HepG2 (cell line): ENCODE measurements around the gene ACP1. TPM values are rescaled to one million over a fixed set of nuclear protein-coding genes. Genes with fewer than 3 reads are reported as not detected.

Experiments used
- AKAP8 ChIP-seq: sonication (generic); formaldehyde crosslinking; IDR thresholded peaks from 2 replicates; pipeline ENCODE4 v1.5.1; 2020; ENCODE audit warnings: mild to moderate bottlenecking, missing genetic modification reagents
- ARNTL ChIP-seq: sonication (generic); formaldehyde crosslinking; IDR thresholded peaks from 2 replicates; pipeline ENCODE4 v1.4.0; 2020; ENCODE audit warnings: mild to moderate bottlenecking, missing genetic modification reagents
- CCDC6 ChIP-seq: sonication (generic); formaldehyde crosslinking; IDR thresholded peaks from 2 replicates; pipeline ENCODE4 v1.8.1; 2022; ENCODE audit warnings: mild to moderate bottlenecking, missing genetic modification reagents, moderate library complexity
- EP300 ChIP-seq, 3 experiments: sonication (generic) in 1 of 3; formaldehyde crosslinking in 1 of 3; IDR thresholded peaks; 2 replicates each; pipeline versions ENCODE4 v1.5.1 to v1.6.1; 2011 to 2020; ENCODE audit warnings: low read depth in 2 of 3, low read length in 2 of 3, borderline replicate concordance in 1 of 3, improper control_type of control experiment in 1 of 3, mild to moderate bottlenecking in 1 of 3, missing genetic modification reagents in 1 of 3, moderate library complexity in 1 of 3
- FOXO1 ChIP-seq: sonication (generic); formaldehyde crosslinking; IDR thresholded peaks from 2 replicates; pipeline ENCODE4 v1.4.0; 2020; ENCODE audit warnings: missing genetic modification reagents
- JARID2 ChIP-seq: sonication (generic); formaldehyde crosslinking; IDR thresholded peaks from 2 replicates; pipeline ENCODE4 v1.8.1; 2023; ENCODE audit warnings: missing genetic modification reagents, inconsistent platforms; ENCODE audit not compliant: insufficient replicate concordance
- MXD4 ChIP-seq: IDR thresholded peaks from 2 replicates; pipeline ENCODE4 v1.6.1; 2016; ENCODE audit warnings: mild to moderate bottlenecking, missing biosample characterization, missing genetic modification reagents
- NFKBIZ ChIP-seq: IDR thresholded peaks from 2 replicates; pipeline ENCODE4 v1.6.1; 2018; ENCODE audit warnings: missing genetic modification reagents, missing compliant biosample characterization
- RBM22 ChIP-seq: fragments of 200-400 bp; formaldehyde crosslinking; optimal IDR thresholded peaks from 2 replicates; pipeline ENCODE3; 2017; ENCODE audit warnings: mild to moderate bottlenecking, low read length, moderate library complexity
- SKIL ChIP-seq: sonication (generic); formaldehyde crosslinking; IDR thresholded peaks from 2 replicates; pipeline ENCODE4 v1.8.0; 2022; ENCODE audit warnings: missing genetic modification reagents, mild to moderate bottlenecking, moderate library complexity, borderline replicate concordance
- SMAD9 ChIP-seq: sonication (generic); formaldehyde crosslinking; IDR thresholded peaks from 2 replicates; pipeline ENCODE4 v1.5.1; 2020; ENCODE audit warnings: mild to moderate bottlenecking, missing genetic modification reagents
- STAG1 ChIP-seq: sonication (generic); formaldehyde crosslinking; IDR thresholded peaks from 2 replicates; pipeline ENCODE4 v1.4.0; 2020; ENCODE audit warnings: missing genetic modification reagents
- ZBTB44 ChIP-seq: sonication (generic); formaldehyde crosslinking; IDR thresholded peaks from 2 replicates; pipeline ENCODE4 v1.4.0; 2020; ENCODE audit warnings: missing genetic modification reagents
- ZNF20 ChIP-seq: sonication (generic); formaldehyde crosslinking; IDR thresholded peaks from 2 replicates; pipeline ENCODE4 v1.4.0; 2020; ENCODE audit warnings: mild to moderate bottlenecking, moderate library complexity, missing genetic modification reagents
- ZNF414 ChIP-seq: sonication (generic); formaldehyde crosslinking; IDR thresholded peaks from 2 replicates; pipeline ENCODE4 v1.5.0; 2020; ENCODE audit warnings: missing genetic modification reagents
- ZNF646 ChIP-seq: sonication (generic); formaldehyde crosslinking; IDR thresholded peaks from 2 replicates; pipeline ENCODE4 v1.9.0; 2021; ENCODE audit warnings: mild to moderate bottlenecking, missing genetic modification reagents
- ZNF672 ChIP-seq: sonication (generic); formaldehyde crosslinking; IDR thresholded peaks from 2 replicates; pipeline ENCODE4 v1.8.1; 2022; ENCODE audit warnings: missing genetic modification reagents
- ZNF703 ChIP-seq: sonication (generic); formaldehyde crosslinking; IDR thresholded peaks from 2 replicates; pipeline ENCODE4 v1.5.1; 2020; ENCODE audit warnings: missing genetic modification reagents, mild to moderate bottlenecking, moderate library complexity, borderline replicate concordance
- ZNF724P ChIP-seq: sonication (generic); formaldehyde crosslinking; IDR thresholded peaks from 2 replicates; pipeline ENCODE4 v1.8.0; 2022; ENCODE audit warnings: missing genetic modification reagents, borderline replicate concordance
- ZNF816 ChIP-seq: sonication (generic); formaldehyde crosslinking; IDR thresholded peaks from 2 replicates; pipeline ENCODE4 v1.8.0; 2022; ENCODE audit warnings: missing genetic modification reagents, mild to moderate bottlenecking, borderline replicate concordance
- polyA plus RNA-seq, 8 experiments: library from polyadenylated mRNA; depleted of rRNA in 3 of 8; stranded (reverse) in 7 of 8; unstranded in 1 of 8; fragments of >200 nt; fragmentation: Illumina TruSeq in 4 of 8; extraction: Trizol in 4 of 8; gene quantifications; 2 replicates each; pipeline versions ENCODE4 v1.2.1 to v1.2.3, GENCODE V29; 2011 to 2016; ENCODE audit warnings: low read depth in 4 of 8, missing spikeins in 1 of 8, mixed read lengths in 1 of 8; ENCODE audit not compliant: insufficient read depth in 1 of 8
- total RNA-seq, 5 experiments: library from RNA; depleted of rRNA; stranded (reverse); fragments of >200 nt; fragmentation: Illumina TruSeq; extraction: Trizol; gene quantifications; 2 replicates each; pipeline ENCODE4 v1.2.3, GENCODE V29; 2016; ENCODE audit warnings: low read depth in 1 of 5

ACP1 gene
- total and polyA plus RNA-seq, 2 of the 13 experiments (the other 11 are each of a cell fraction or from before 2014, with no cell fraction given): 246 to 348 TPM

- TF ChIP-seq STAG1 (CRISPR knock-in tag) (no peak), ZNF703 (CRISPR knock-in tag) (no peak), ZNF816 (CRISPR knock-in tag) (no peak; the same call in 1 of the 2 replicates), ZBTB44 (CRISPR knock-in tag) (peak; percentile 66; the same call in 1 of the 2 replicates), ARNTL (no peak), RBM22 (no peak), ZNF646 (no peak), SKIL (0 out of 2 replicates have a peak, but pooled peaks have one; percentile 33), FOXO1 (CRISPR knock-in tag) (no peak; the same call in 1 of the 2 replicates), MXD4 (CRISPR knock-in tag) (no peak), JARID2 (CRISPR knock-in tag) (no peak), SMAD9 (no peak), ZNF20 (no peak), EP300 (IDR thresholded peaks at IDR 0.05; ENCODE audit: low read depth in 2 of 2, low read length in 2 of 2) (peak in 1 of 2 experiments; percentile 54; a peak in 1 of 4 replicates), EP300 (CRISPR knock-in tag; IDR thresholded peaks at IDR 0.05; ENCODE audit: borderline replicate concordance) (no peak), ZNF672 (CRISPR knock-in tag) (no peak), ZNF414 (no peak), CCDC6 (CRISPR knock-in tag) (no peak), AKAP8 (CRISPR knock-in tag) (no peak), ZNF724P (CRISPR knock-in tag) (no peak), NFKBIZ (CRISPR knock-in tag) (no peak)
Observed at GRCh38 chr2:262117-262516, 2.6 kb upstream of the ACP1 start (continued).
